ENCODE results near the gene HES7. TPM values are rescaled to one million over a fixed set of nuclear protein-coding genes. Genes with fewer than 3 reads are reported as not detected.

HES7 gene
- total and polyA plus RNA-seq, 4 experiments from 2014 or later: not detected

DNA sequence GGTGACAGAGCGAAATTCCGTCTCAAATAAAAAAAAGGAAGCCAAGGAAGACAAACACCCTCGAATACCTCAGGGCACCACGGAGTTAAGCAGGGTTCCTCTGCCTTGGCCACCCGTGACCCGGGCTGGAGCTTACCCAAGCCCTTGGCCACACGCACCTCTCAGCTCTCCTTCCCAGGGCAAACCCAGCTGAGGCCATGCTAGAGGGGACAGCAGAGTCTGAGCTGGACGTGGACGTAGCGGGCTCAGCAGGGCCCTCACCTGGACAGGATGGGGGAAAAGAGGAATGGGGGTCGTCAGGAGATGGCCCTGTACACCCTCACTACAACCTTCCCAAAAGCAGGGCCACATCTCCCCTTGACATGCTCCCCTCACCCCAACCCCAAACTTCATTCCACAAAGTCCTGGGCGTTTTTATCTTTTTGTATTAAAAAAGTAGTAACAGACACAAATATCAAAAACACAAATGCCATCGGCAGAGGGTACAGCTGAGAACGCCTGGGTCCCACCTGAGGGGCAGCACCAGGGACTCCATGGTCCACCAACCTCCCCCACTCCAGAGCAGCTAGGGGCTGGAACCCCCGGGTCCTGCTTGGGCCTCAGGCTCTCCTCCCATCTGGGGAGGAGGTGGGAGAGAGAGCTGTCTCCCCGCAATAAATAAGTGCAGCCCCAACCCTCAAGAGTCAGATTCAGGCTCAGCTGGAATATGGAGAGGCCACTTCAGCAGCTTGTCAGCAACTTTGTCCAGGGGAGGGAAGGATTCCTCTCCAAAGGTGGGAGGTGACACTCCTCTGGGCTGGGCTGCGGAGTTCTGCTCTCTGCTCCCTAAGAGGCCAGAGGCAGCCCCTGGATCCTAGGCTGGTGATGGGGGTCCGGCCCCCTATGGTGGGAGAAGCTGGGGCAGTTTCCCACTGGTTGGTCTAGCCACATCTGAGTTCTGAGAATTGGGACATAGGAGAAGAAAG, 16.4 kb upstream of the HES7 start:
- DNase-seq: peak in 3 of 5 donors; percentile 14 to 49 (median 15)
- Mint-ChIP-seq H3K4me3 (peak overlapping the region in 3 of 8 donors; percentile 6 to 23 (median 6)), H3K4me1 (peaks cover 0 to 8% (median 3%) of the 10 kb centered on the region in 4 donors), H3K27me3 (no peaks in the 10 kb centered on the region), H3K27ac (peak overlapping the region in 5 of 7 donors; percentile 17 to 76 (median 52)), H3K9me3 (peaks cover 0 to 18% (median 0%) of the 10 kb centered on the region in 8 donors), H3K36me3 (peaks cover 20 to 36% of the 10 kb centered on the region in 2 donors)
- H3K36me3 ChIP-seq (ENCODE audit: insufficient read depth, low read length): peaks cover 46% of the 10 kb centered on the region
- no peaks in the 10 kb centered on the region for H3K27me3 ChIP-seq (ENCODE audit: insufficient read depth, low read length)
- no peak overlapping the region for H3K4me3 ChIP-seq (ENCODE audit: low read length in 2 of 2)
- POLR2A ChIA-PET (ENCODE audit: partially characterized antibody): interaction anchor here (1.0 to 9.5 kb wide), 17 partner anchors 14 to 161 kb away, joined by 3 to 237 read pairs (median 10); partner anchors contain the start of genes ALOXE3, BORCS6, CTC1 and HES7
- CTCF ChIA-PET (ENCODE audit: partially characterized antibody): interaction anchor here (1.0 to 6.2 kb wide), 14 partner anchors 8 to 161 kb away, joined by 3 to 93 read pairs (median 8); partner anchors contain the start of genes ALOXE3 and SLC25A35
- H3K9me3 ChIP-seq (ENCODE audit: control insufficient read depth in 1 of 2, low read length in 2 of 2): no peaks in the 10 kb centered on the region
- H3K27ac ChIP-seq (ENCODE audit: low read depth, low read length): peak overlapping the region; percentile 78
- intact Hi-C loops (cut with micrococcal nuclease): no loop called here
- peaks cover 20% of the 10 kb centered on the region for H3K4me1 ChIP-seq (ENCODE audit: insufficient read depth, low read length)

DNA sequence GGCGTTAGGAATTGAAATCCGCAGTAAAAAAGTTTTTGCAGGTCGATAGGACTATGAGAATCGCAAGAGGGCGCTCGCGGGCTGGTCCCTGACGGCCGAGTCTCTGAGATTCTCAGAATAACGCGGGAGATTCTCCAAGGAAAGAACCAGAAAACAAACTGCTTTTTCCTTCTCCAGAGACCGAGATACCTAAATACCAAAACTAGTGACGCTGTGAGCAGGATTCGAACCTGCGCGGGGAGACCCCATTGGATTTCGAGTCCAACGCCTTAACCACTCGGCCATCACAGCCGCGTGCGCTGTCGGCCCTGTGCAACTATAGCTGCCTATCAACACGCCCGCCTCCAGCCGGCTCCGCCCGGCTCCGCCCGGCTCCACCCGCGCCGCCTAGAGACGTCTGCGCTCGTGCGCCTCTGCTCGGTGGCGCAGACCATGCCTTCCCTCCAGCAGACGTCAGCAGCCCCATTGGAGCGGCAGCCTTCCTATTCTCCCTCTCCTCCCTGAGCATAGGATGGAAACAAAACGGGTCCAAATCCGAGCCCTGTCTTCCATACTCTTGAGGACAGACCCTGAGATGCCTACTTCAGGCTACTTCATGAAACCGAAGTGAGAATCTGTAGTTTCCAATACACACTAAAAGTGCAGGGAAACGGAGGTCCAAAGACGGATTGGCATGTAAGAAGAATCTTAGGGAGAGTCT, 14.9 kb upstream of the HES7 start:
- Mint-ChIP-seq H3K4me1 (peaks cover 0 to 8% (median 3%) of the 10 kb centered on the region in 4 donors), H3K27ac (no peak overlapping the region), H3K4me3 (no peak overlapping the region), H3K9me3 (peaks cover 0 to 8% (median 0%) of the 10 kb centered on the region in 8 donors), H3K27me3 (no peaks in the 10 kb centered on the region), H3K36me3 (peaks cover 16 to 25% of the 10 kb centered on the region in 2 donors)
- intact Hi-C loops (cut with micrococcal nuclease): loop anchor here (1.0 to 5.0 kb wide), 10 partner anchors 12 to 238 kb away; partner anchors contain the start of gene KRABD2
- Histone ChIP-seq H3K9me3 (ENCODE audit: control insufficient read depth in 1 of 2, low read length in 2 of 2) (no peaks in the 10 kb centered on the region), H3K36me3 (ENCODE audit: insufficient read depth, low read length) (peaks cover 36% of the 10 kb centered on the region), H3K4me3 (ENCODE audit: low read length in 2 of 2) (peak overlapping the region; percentile 60 to 74), H3K27ac (ENCODE audit: low read depth, low read length) (peak overlapping the region; percentile 78), H3K4me1 (ENCODE audit: insufficient read depth, low read length) (peaks cover 20% of the 10 kb centered on the region), H3K27me3 (ENCODE audit: insufficient read depth, low read length) (no peaks in the 10 kb centered on the region)
- CTCF ChIA-PET (ENCODE audit: partially characterized antibody): interaction anchor here (0.9 to 6.2 kb wide), 26 partner anchors 10 to 166 kb away, joined by 3 to 93 read pairs (median 9); partner anchors contain the start of genes ALOXE3, AURKB, BORCS6 and CTC1
- POLR2A ChIA-PET (ENCODE audit: partially characterized antibody): interaction anchor here (0.8 to 9.5 kb wide), 18 partner anchors 12 to 735 kb away, joined by 3 to 237 read pairs (median 14); partner anchors contain the start of genes ALOXE3, AURKB, BORCS6 and CTC1
- DNase-seq: peak; percentile 95 to 98 (median 96)

DNA sequence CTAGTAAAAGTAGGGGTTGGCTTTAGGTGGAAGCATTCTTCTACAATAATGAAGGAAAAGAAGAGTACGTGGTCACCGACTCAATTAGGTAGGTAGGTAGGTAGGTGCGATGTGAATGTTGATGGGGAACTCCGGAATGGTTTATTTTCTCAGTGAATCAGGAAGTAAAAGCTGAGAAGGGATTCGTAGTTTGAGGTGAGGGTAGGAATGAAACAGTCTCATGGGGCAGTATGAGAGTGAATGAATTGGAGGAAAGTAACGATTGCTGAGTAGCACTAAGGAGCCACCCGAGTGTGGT, 14.4 kb upstream of the HES7 start:
- no peak for DNase-seq
- CTCF ChIA-PET (ENCODE audit: partially characterized antibody): interaction anchor here (0.7 to 6.2 kb wide), 31 partner anchors 10 to 238 kb away, joined by 3 to 93 read pairs (median 8); partner anchors contain the start of genes ALOXE3, AURKB, BORCS6 and CTC1
- peaks cover 0 to 8% (median 3%) of the 10 kb centered on the region in 4 donors for H3K4me1 Mint-ChIP-seq
- Histone ChIP-seq H3K4me1 (ENCODE audit: insufficient read depth, low read length) (peaks cover 20% of the 10 kb centered on the region), H3K4me3 (ENCODE audit: low read length in 2 of 2) (peak overlapping the region; percentile 43 to 60), H3K36me3 (ENCODE audit: insufficient read depth, low read length) (peaks cover 31% of the 10 kb centered on the region), H3K9me3 (ENCODE audit: control insufficient read depth in 1 of 2, low read length in 2 of 2) (no peaks in the 10 kb centered on the region), H3K27ac (ENCODE audit: low read depth, low read length) (peak overlapping the region; percentile 78), H3K27me3 (ENCODE audit: insufficient read depth, low read length) (no peaks in the 10 kb centered on the region)
- H3K36me3 Mint-ChIP-seq: peaks cover 12 to 22% of the 10 kb centered on the region in 2 donors
- no peak overlapping the region for H3K27ac Mint-ChIP-seq
- intact Hi-C loops (cut with micrococcal nuclease): loop anchor here (1.0 to 5.0 kb wide), 8 partner anchors 13 to 239 kb away; partner anchors contain the start of gene KRABD2
- POLR2A ChIA-PET (ENCODE audit: partially characterized antibody): interaction anchor here (0.8 to 9.5 kb wide), 18 partner anchors 9 to 734 kb away, joined by 3 to 237 read pairs (median 14); partner anchors contain the start of genes ALOXE3, AURKB, BORCS6 and CTC1
- H3K27me3 Mint-ChIP-seq: no peaks in the 10 kb centered on the region
- H3K9me3 Mint-ChIP-seq: peaks cover 0 to 5% (median 0%) of the 10 kb centered on the region in 8 donors
- H3K4me3 Mint-ChIP-seq: no peak overlapping the region

DNA sequence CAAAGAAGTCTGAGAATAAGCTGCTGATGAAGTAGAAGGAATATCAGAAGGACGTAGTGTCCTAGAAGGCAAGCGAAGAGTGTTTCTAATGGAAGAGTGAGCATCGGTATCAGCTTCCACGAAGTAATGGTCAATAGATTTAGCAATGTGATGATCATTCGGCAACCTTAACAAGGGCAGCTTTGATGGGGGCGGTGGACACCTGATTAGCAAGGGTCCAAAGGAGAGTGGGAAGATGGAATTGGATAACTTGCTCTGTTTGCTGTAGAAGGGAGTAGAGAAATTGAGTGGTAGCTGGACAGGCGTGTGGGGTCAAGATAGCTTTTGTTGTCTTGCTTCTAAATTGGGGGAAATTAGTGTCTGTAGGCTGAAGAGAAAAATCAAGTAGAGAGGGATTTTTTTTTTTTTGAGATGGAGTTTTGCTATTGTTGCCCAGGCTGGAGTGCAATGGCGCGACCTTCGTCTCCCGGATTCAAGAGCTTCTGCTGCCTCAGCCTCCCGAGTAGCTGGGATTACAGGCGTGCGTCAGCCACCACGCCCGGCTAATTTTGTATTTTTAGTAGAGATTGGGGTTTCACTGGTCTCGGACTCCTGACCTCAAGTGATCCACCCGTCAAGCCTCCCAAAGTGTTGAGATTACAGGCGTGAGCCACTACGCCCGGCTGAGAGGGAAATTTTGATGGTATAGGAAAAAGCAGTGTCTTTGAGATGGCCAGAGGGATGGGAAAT, 13.9 kb upstream of the HES7 start:
- H3K4me3 ChIP-seq (ENCODE audit: low read length in 2 of 2): peak overlapping the region; percentile 43 to 60
- H3K9me3 ChIP-seq (ENCODE audit: control insufficient read depth in 1 of 2, low read length in 2 of 2): no peaks in the 10 kb centered on the region
- peaks cover 27% of the 10 kb centered on the region for H3K36me3 ChIP-seq (ENCODE audit: insufficient read depth, low read length)
- DNase-seq: no peak
- CTCF ChIA-PET (ENCODE audit: partially characterized antibody): interaction anchor here (0.7 to 6.2 kb wide), 28 partner anchors 11 to 238 kb away, joined by 3 to 93 read pairs (median 8); partner anchors contain the start of genes ALOXE3, AURKB, BORCS6 and CTC1
- no peaks in the 10 kb centered on the region for H3K27me3 ChIP-seq (ENCODE audit: insufficient read depth, low read length)
- no peak overlapping the region for H3K4me3 Mint-ChIP-seq
- H3K4me1 Mint-ChIP-seq: peaks cover 0 to 8% (median 3%) of the 10 kb centered on the region in 4 donors
- no peak overlapping the region for H3K27ac Mint-ChIP-seq
- POLR2A ChIA-PET (ENCODE audit: partially characterized antibody): interaction anchor here (0.8 to 9.5 kb wide), 16 partner anchors 9 to 734 kb away, joined by 3 to 237 read pairs (median 14); partner anchors contain the start of genes ALOXE3, BORCS6, CTC1 and HES7
- H3K27me3 Mint-ChIP-seq: no peaks in the 10 kb centered on the region
- peak overlapping the region; percentile 78 for H3K27ac ChIP-seq (ENCODE audit: low read depth, low read length)
- H3K36me3 Mint-ChIP-seq: peaks cover 12 to 21% of the 10 kb centered on the region in 2 donors
- peaks cover 0 to 5% (median 0%) of the 10 kb centered on the region in 8 donors for H3K9me3 Mint-ChIP-seq
- peaks cover 20% of the 10 kb centered on the region for H3K4me1 ChIP-seq (ENCODE audit: insufficient read depth, low read length)
- intact Hi-C loops (cut with micrococcal nuclease): loop anchor here (1.0 to 5.0 kb wide), 8 partner anchors 13 to 239 kb away; partner anchors contain the start of gene KRABD2

DNA sequence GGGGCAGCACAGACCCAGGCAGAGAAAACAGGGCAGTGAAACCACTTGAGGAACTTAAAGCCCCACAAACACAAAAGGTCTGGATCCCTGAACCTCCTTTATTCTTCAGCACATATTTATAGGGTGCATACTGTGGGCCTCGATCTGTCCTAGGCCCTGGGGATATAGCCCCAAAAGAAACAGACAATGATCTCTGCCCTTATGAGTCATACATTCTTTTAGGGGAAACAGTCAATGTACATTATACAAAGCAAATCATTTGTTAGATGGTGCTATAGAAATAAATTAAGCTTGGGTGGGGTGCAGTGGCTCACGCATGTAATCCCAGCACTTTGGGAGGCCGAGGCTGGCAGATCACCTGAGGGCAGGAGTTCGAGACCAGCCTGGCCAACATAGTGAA, 10.0 kb upstream of the HES7 start:
- POLR2A ChIA-PET (ENCODE audit: partially characterized antibody): interaction anchor here (0.6 to 1.4 kb wide), 5 partner anchors 12 to 110 kb away, joined by 3 to 5 read pairs (median 4); no protein-coding TSS in a partner anchor
- Histone ChIP-seq H3K4me3 (ENCODE audit: low read length in 2 of 2) (no peak overlapping the region), H3K9me3 (ENCODE audit: control insufficient read depth in 1 of 2, low read length in 2 of 2) (no peaks in the 10 kb centered on the region), H3K27me3 (ENCODE audit: insufficient read depth, low read length) (no peaks in the 10 kb centered on the region), H3K4me1 (ENCODE audit: insufficient read depth, low read length) (peaks cover 10% of the 10 kb centered on the region), H3K27ac (ENCODE audit: low read depth, low read length) (no peak overlapping the region), H3K36me3 (ENCODE audit: insufficient read depth, low read length) (no peaks in the 10 kb centered on the region)
- no peak overlapping the region for H3K4me3 Mint-ChIP-seq
- peaks cover 0 to 3% of the 10 kb centered on the region in 2 donors for H3K27me3 Mint-ChIP-seq
- peaks cover 0 to 2% (median 0%) of the 10 kb centered on the region in 8 donors for H3K9me3 Mint-ChIP-seq
- intact Hi-C loops (cut with micrococcal nuclease): no loop called here
- no peak for DNase-seq
- CTCF ChIA-PET (ENCODE audit: partially characterized antibody): interaction anchor here (0.9 to 1.9 kb wide), 4 partner anchors 14 to 24 kb away, joined by 3 to 9 read pairs (median 4); no protein-coding TSS in a partner anchor
- no peaks in the 10 kb centered on the region for H3K36me3 Mint-ChIP-seq
- H3K27ac Mint-ChIP-seq: peak overlapping the region in 1 of 7 donors; percentile 19
- peaks cover 0 to 3% (median 0%) of the 10 kb centered on the region in 4 donors for H3K4me1 Mint-ChIP-seq

DNA sequence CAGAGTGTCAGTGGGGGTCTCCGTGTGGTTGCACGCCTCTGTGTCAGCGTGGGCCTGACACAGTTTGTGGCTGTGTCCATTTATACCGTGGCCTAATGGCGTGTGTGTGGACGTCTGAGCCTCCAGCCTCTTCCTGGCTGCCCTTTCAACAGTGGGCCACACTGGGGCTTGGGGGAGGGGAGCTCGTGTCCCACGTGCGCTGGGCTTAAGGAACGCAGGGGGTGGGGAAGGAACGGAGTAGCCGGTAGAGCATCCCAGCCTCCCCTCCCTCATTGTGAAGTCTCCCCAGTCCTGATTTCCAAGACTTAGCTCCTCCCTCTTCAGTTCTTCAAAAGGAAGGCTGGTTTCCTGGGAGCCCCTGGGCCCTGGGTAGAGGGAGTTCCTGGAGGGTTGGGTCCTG, 9.5 kb upstream of the HES7 start:
- CTCF ChIA-PET (ENCODE audit: partially characterized antibody): interaction anchor here (1.0 to 1.9 kb wide), 3 partner anchors 14 to 23 kb away, joined by 3 to 9 read pairs (median 4); no protein-coding TSS in a partner anchor

More for the DNA sequence above, 9.5 kb upstream of the HES7 start:
- peaks cover 0 to 3% of the 10 kb centered on the region in 2 donors for H3K27me3 Mint-ChIP-seq
- POLR2A ChIA-PET (ENCODE audit: partially characterized antibody): interaction anchor here (0.9 to 1.4 kb wide), 5 partner anchors 11 to 55 kb away, joined by 3 to 5 read pairs (median 4); no protein-coding TSS in a partner anchor
- no peak for DNase-seq
- Histone ChIP-seq H3K36me3 (ENCODE audit: insufficient read depth, low read length) (no peaks in the 10 kb centered on the region), H3K4me1 (ENCODE audit: insufficient read depth, low read length) (peaks cover 9% of the 10 kb centered on the region), H3K4me3 (ENCODE audit: low read length in 2 of 2) (no peak overlapping the region), H3K27me3 (ENCODE audit: insufficient read depth, low read length) (no peaks in the 10 kb centered on the region), H3K27ac (ENCODE audit: low read depth, low read length) (no peak overlapping the region), H3K9me3 (ENCODE audit: control insufficient read depth in 1 of 2, low read length in 2 of 2) (no peaks in the 10 kb centered on the region)
- no peak overlapping the region for H3K4me3 Mint-ChIP-seq
- no peaks in the 10 kb centered on the region for H3K36me3 Mint-ChIP-seq
- no peak overlapping the region for H3K27ac Mint-ChIP-seq
- H3K4me1 Mint-ChIP-seq: peaks cover 0 to 3% (median 0%) of the 10 kb centered on the region in 4 donors
- peaks cover 0 to 2% (median 0%) of the 10 kb centered on the region in 8 donors for H3K9me3 Mint-ChIP-seq
- intact Hi-C loops (cut with micrococcal nuclease): no loop called here

All from CD4-positive, alpha-beta memory T cell (primary cell).